NCI-H510A (cell line): ENCODE data around the gene CD96.

ENCODE experiments used
- DNase-seq: peaks from one replicate; lab custom pipeline; 2025; lab: John Stamatoyannopoulos, UW

The CD96 gene

GRCh38 chr3:111594781-111595180, 52.8 kb downstream of the CD96 start:
- DNase-seq: no peak

- no peak for DNase-seq
Measured at GRCh38 chr3:111595232-111595631, 53.2 kb downstream of the CD96 start, which contains the start of gene ZBED2. Gene ZBED2 (minus strand): TSS chr3:111595346. CDS start chr3:111594201, 1,145 bp downstream.

DNA sequence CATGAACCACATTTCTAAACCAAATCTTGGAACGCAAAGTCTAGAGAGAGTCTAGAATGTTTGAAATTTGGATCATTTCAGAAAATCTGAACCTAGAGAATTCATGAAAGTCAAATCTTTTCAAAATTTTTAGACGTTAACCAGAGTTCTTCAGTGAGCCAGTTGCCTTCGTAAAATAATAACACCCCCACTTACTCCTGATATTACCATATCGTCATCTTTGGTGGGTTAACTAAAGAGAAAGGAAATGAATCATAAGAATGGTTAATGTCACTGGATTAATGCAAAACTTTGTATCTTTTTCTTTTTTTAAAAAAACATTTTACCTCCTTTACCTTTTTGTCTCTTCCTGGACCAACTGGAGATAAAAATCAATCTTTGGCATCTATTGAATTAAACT, 54.3 kb downstream of the CD96 start:
- no peak for DNase-seq

DNA sequence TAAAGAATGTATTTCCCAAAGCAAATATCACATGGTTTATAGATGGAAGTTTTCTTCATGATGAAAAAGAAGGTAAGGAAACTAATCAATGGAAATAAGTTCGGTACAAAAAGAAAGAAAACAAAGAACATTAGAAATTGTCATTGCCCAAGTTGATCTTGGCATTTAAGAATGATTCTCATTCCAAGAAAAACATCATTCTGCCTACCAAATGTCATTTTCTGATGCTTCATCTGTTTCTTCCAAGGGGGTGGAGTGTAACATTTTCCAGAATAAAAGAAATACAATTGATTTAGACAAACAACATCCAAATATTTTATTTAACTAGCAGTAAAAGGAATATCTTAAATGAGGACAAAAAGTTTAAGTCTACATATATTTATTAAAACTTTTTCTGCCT, 56.1 kb downstream of the CD96 start:
- no peak for DNase-seq

DNA sequence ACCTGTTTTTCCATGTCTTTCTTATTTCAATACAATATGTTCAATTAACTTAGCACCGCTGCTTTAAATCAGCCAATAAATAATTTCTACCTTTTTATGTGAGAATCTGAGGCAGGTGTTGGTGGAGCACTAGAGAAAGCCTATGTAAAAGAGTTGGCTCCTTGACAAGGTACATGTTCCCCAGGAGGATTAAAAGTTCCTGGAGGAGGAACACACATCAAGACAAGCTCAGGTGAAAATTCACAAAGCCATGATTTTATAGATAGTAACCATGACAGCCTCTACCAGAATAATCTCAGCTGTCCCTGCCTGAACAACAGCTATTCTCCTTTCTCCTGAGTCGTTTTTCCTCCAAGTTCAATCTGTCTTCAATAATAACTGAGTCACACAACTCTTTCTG, 56.6 kb downstream of the CD96 start:
- DNase-seq: no peak

GRCh38 chr3:111601810-111602209, 59.8 kb downstream of the CD96 start:
- no peak for DNase-seq

GRCh38 chr3:111603679-111604078, 61.7 kb downstream of the CD96 start:
- DNase-seq: no peak

DNA sequence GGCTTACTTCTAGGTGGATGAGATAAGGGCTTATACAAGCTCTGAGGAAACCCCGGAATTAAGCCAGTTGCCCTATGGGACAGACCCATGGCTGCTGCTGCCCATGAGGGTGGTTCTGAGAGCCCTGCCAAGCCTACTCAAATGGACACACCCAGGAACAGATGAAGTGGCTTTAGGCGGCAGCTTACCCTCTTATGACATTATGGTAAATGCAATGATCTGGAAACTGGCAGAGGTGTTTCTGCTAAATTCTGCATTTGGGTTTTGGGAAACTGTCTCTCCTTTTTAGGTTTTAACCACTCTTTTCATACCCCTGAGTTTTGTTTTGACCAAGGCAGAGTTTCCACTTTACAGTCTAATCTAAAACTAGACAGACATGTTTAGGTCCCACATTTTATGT, 62.1 kb downstream of the CD96 start:
- DNase-seq: no peak

- DNase-seq: no peak
Measured at GRCh38 chr3:111605018-111605417, 63.0 kb downstream of the CD96 start.

DNA sequence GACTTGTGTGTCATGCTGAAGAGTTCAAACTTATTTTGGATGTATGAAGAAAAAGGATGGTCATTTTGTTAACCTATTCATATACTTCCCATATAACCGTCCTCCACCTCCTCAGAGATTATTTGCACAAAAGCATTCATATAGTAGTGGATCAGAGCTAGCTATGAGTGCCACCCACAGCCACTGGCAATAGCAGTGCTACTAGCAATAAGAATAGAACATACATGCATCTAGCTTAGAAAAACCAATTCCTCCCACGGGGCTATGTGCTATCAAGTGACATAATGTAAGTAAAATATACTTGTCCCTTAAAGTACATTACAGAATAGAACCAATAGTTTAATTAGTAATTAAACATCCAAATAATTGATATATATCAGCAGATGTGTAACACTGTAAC, 63.5 kb downstream of the CD96 start:
- no peak for DNase-seq

- no peak for DNase-seq
Measured at GRCh38 chr3:111607240-111607920, 65.4 kb downstream of the CD96 start.

DNA sequence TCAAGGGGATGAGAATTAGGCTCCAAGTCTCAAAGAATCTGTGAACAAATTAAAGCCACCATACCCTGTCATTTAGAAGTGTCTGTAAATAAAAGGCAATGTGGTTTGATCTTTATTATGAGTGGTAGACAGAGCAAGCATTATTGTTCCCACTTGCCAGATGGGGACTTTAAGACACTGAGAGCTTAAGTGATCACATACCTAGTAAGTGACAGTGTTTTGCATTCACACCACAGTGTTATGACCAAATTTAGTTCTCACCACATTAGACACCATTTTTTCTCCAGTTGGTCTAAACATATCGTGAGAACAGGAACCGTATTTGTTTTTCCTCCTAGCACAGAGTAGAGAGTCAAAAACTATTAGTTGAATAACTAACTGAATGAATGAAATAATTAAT, 66.4 kb downstream of the CD96 start:
- DNase-seq: no peak

DNA sequence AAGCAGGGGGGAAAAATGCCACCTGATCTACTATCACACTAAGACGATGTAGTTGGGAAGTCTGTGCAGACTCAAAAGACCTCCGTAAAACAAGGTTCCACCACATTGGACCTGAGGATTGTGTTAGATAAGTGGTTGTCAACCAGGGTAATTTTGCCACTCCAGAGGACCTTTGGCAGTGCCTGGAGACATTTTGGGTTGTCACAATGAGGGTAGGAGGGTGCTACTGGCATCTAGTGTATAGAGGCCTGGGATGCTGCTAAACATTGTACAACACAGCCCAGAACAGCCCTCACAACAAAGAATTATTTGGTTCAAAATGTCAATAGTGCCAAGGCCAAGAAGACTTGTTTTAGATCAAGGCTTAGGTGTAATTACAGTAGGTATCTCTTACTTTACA, 67.7 kb downstream of the CD96 start:
- DNase-seq: no peak

- no peak for DNase-seq
Measured at GRCh38 chr3:111610189-111610588, 68.2 kb downstream of the CD96 start.

DNA sequence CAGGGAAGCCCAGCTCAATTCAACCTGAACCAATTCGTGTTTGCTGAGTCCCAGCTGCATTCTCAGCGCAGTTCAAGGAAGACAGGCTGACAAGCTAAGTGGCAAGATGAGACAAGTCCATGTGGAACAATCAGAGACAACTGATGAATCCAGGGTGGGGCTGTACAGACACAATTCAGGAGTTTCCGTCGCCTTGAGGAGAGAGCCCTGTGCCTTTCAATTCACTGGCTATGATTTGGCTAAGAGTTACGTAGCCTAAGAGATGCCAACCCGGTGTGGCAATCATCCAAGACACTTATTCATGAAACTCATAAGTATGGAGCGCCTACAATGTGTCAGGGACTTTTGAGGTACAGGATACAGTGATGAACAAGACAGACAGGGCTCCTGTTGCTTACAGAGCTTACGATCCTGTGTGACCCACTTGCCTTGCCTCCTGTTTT, 68.6 kb downstream of the CD96 start:
- no peak for DNase-seq

DNA sequence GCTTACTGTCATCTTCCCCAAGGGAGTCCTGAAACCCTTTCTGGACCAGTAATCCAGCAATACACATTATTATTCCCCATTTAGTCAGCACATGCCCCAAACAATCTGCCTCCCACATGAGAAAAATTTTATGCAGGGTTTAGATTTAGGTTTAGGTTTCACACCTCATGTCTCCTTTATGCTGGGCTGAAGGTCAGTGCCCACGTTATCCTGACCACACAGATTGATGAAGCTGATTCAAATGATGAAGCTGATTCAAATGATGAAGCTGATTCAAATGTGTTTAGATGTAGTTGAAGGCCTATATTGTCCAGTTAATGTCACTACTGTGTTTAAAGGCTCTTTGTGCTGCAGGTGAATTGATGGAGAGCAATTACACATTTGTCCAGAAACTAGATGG, 71.3 kb downstream of the CD96 start:
- DNase-seq: no peak

DNA sequence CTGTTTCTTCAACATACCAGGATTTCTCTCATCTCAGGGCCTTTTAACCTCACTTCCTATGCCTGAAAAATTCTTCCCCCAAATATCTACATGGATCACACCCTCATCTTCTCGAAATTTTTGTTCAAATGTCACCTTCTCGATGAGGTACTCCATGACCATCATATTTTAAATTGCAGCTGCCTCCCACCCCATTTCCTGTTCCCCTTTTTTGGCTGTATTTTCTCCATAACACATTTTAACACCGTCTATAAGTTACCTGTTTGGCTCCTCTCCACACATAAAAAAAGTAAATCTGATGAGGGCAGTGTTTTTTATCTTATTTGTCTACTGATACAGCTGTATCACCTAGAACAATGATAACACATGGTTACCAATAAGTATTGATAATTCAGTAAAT, 73.9 kb downstream of the CD96 start:
- no peak for DNase-seq

DNA sequence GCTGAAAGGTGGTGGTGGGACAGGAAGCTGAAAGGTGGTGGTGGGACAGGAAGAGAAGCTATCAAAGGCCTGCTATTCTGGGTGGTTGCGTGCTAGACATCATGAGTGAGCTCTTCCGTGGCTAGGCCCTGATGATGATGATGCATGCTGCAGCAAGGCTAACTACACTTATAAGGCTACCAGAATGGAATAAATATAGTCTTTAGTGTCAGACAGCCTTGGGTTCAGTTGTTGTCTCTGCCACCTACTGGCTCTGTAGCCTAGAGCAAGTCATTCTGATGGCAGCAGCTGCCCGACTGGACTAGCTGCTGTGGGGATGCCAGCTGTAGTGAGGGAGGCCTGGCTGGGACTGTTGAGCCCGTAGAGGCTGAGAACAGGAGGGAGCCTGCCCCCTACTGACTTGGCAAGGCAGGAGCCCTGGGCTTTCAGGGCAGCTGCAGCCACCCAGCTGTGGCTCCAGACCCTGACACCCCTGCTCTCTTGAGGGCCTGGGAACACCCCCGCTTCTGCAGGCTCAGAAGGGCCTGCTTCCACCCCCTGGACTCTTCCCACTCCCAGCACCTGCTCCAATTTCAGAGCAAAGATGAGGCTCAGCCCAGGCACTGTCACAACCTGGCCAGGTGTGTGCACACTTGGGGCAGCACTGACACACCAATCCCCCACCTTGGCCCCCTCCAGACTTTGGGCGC, 74.6 kb downstream of the CD96 start:
- DNase-seq: no peak

DNA sequence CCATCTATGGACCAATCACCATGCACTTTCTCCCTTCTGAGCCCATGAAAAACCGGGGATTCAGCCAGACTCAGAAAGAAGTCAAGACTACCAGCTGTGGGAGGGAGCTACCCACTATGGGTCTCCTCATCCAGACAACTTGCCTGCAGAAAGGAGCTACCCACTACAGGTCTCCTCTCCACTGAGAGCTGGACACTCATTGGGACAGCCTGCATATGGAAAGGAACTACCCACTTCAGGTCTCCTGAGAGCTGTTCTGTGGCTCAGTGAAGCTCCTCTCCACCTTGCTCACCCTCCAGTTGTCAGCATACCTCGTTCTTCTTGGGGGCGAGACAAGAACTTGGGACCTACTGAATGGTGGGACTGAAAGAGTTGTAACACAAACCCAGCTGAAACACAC, 75.4 kb downstream of the CD96 start:
- DNase-seq: no peak

DNA sequence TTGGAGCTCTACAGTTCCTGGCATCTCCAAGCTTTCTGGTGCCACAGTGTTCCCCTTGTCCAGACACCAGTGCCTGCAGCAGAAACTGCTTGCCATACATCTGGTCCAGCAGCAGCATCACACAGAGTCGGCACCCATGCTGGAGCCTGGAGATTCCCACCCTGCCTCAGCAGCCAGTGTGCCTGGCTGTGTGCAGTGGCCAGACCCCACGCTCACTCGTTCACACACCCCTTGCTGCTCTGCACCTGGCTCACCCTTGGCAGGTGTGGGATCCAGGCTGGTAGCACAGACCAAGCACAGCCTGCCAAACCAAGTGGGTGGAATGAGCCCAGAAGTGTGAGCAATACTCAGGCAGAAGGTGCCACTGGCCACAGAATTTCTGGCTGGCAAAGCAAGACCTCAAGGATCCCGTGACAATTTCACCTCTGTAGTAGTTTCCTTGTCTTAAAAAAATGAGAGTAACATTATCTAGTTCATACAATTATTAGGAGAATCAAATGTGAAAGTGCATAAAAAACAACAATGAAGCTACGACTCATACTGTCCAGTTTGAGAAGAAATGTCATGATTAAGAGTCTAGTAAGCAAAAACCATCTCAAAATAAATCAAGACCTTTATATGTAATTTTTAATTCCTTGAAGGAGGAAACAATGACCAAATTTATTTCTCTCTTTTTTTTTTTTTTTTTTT, 76.1 kb downstream of the CD96 start:
- DNase-seq: no peak

DNA sequence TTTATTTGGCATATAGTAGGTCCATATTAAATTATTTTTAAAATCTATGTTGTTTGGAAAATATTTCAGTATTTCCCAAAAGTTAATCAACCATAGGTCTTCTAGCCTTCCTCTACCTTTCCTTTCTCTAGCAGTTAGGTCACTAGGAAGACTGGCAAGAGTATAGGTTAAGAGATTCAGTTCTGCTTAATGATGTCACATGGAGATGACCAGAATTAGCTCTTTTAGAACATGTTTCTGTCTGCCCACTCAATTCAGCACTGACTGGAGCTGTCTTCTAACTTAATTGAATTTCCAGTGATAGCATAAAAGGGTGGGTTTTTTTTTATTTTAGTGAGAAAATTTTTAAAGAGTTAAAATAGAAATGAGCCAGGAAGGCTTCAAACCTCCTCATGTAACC, 76.9 kb downstream of the CD96 start:
- no peak for DNase-seq

- DNase-seq: no peak
Measured at GRCh38 chr3:111619833-111620232, 77.8 kb downstream of the CD96 start.

DNA sequence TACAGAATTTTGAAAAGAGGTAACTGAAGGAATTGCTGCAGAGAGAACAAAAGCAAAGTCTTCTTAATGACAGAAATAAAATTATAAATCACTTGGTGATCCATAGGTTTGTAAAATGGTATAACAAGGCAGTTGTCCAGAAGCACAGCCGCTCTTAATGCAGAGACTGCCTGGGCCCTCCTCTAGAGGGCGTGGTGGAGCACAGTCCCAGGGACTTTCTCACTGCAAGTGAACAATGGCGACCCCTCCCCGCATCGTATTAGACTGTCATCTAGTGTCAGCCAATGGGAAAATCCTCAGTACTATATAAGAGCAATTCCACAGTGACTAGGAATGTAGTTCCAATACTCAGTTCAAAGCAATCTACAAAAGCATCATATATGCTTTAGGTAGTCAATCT, 79.5 kb downstream of the CD96 start:
- no peak for DNase-seq
